Measurements from ENCODE around the gene ALCAM. TPM values are rescaled to one million over a fixed set of nuclear protein-coding genes. Genes with fewer than 3 reads are reported as not detected.

ALCAM gene
- total RNA-seq, 2 experiments from 2014 or later: 1.6 to 1.9 TPM

DNA sequence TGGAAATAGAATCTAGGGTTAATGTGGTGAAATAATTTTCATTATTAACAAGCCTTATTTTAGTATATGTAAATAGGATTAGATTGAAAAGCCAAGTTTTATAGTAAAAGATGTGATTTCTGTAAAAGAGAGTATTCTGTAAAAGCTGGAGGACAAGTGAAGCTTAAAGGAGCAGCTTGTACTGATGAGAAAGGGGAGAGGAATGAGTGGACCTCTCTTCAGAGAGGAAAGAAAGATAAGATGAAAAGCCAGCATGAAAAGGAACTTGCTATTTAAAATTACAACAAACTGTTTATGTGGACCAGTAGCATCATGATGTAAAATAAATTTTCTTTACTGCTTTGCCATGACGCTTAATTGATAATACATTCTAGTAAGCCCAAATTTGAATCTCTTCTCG, 18.5 kb downstream of the ALCAM start:
- POLR2A ChIA-PET: no interaction called here
- H3K36me3 ChIP-seq (ENCODE audit: insufficient read depth, low read length): no peaks in the 10 kb centered on the region
- no peaks in the 10 kb centered on the region for H3K36me3 Mint-ChIP-seq (ENCODE audit: low read depth)
- intact Hi-C loops (cut with DNase I, micrococcal nuclease): no loop called here
- no peaks in the 10 kb centered on the region for H3K4me1 ChIP-seq (ENCODE audit: insufficient read depth, low read length)
- DNase-seq: no peak
- CTCF ChIA-PET: no interaction called here
- H3K27me3 ChIP-seq (ENCODE audit: control insufficient read depth in 1 of 2, insufficient read depth in 2 of 2, low read length in 2 of 2): no peaks in the 10 kb centered on the region
- H3K27ac Mint-ChIP-seq: no peak overlapping the region
- no peaks in the 10 kb centered on the region for H3K4me1 Mint-ChIP-seq (ENCODE audit: low read depth)
- no peaks in the 10 kb centered on the region for H3K9me3 ChIP-seq (ENCODE audit: control insufficient read depth in 1 of 2, insufficient read depth in 1 of 2, low read length in 2 of 2)
- no peak overlapping the region for H3K27ac ChIP-seq (ENCODE audit: low read depth in 1 of 2, low read length in 2 of 2)
- no peak overlapping the region for H3K4me3 ChIP-seq (ENCODE audit: low read length)
- H3K27me3 Mint-ChIP-seq: peaks cover 7% of the 10 kb centered on the region
- H3K4me3 Mint-ChIP-seq: no peak overlapping the region
- H3K9me3 Mint-ChIP-seq: peaks cover 6% of the 10 kb centered on the region
- ATAC-seq (ENCODE audit: poor library complexity): no peak
- TF ChIP-seq, protein P1, sequence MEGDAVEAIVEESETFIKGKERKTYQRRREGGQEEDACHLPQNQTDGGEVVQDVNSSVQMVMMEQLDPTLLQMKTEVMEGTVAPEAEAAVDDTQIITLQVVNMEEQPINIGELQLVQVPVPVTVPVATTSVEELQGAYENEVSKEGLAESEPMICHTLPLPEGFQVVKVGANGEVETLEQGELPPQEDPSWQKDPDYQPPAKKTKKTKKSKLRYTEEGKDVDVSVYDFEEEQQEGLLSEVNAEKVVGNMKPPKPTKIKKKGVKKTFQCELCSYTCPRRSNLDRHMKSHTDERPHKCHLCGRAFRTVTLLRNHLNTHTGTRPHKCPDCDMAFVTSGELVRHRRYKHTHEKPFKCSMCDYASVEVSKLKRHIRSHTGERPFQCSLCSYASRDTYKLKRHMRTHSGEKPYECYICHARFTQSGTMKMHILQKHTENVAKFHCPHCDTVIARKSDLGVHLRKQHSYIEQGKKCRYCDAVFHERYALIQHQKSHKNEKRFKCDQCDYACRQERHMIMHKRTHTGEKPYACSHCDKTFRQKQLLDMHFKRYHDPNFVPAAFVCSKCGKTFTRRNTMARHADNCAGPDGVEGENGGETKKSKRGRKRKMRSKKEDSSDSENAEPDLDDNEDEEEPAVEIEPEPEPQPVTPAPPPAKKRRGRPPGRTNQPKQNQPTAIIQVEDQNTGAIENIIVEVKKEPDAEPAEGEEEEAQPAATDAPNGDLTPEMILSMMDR (IDR thresholded peaks at IDR 0.05): no peak

DNA sequence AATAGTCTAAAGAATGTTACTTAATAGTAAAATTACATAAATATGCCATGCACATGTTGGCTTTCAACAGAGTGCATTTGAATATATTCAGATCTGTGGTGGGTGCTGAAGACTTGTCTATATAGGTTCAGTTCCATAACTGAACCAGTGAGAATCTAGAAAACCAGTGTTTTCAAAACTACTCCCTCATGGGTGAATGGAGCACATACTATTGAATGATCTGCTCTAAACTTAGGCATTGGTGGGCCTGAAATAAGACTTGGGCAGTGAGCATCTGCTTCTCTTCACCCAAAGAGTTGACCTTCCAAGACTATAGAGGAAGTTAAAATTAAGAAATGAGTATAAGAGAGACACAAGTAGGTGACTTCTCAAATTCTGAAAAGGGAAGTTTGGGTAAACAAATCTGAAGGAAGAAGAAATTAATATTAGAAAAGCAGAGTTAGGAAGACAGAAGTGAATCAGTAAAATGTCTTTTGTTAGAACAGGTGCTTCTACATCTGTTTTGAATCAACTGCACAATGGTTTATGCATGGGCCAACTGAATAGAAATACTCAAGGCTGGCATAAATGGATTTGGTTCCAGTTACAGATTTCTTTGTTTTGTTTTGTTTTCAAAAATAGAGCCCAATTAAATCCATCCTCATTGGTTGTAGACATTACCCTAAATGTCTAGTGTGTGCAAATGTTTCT, 19.3 kb downstream of the ALCAM start:
- H3K9me3 ChIP-seq (ENCODE audit: control insufficient read depth in 1 of 2, insufficient read depth in 1 of 2, low read length in 2 of 2): no peaks in the 10 kb centered on the region
- no peaks in the 10 kb centered on the region for H3K4me1 ChIP-seq (ENCODE audit: insufficient read depth, low read length)
- H3K4me1 Mint-ChIP-seq (ENCODE audit: low read depth): no peaks in the 10 kb centered on the region
- TF ChIP-seq, protein P1 (IDR thresholded peaks at IDR 0.05): no peak
- H3K36me3 Mint-ChIP-seq (ENCODE audit: low read depth): no peaks in the 10 kb centered on the region
- ChIA-PET POLR2A (no interaction called here), CTCF (no interaction called here)
- no peak overlapping the region for H3K4me3 ChIP-seq (ENCODE audit: low read length)
- peaks cover 6% of the 10 kb centered on the region for H3K9me3 Mint-ChIP-seq
- peaks cover 7% of the 10 kb centered on the region for H3K27me3 Mint-ChIP-seq
- intact Hi-C loops (cut with DNase I, micrococcal nuclease): no loop called here
- ATAC-seq (ENCODE audit: poor library complexity): no peak
- no peak overlapping the region for H3K27ac ChIP-seq (ENCODE audit: low read depth in 1 of 2, low read length in 2 of 2)
- no peaks in the 10 kb centered on the region for H3K36me3 ChIP-seq (ENCODE audit: insufficient read depth, low read length)
- no peak overlapping the region for H3K27ac Mint-ChIP-seq
- no peak overlapping the region for H3K4me3 Mint-ChIP-seq
- no peaks in the 10 kb centered on the region for H3K27me3 ChIP-seq (ENCODE audit: control insufficient read depth in 1 of 2, insufficient read depth in 2 of 2, low read length in 2 of 2)
- DNase-seq: no peak

DNA sequence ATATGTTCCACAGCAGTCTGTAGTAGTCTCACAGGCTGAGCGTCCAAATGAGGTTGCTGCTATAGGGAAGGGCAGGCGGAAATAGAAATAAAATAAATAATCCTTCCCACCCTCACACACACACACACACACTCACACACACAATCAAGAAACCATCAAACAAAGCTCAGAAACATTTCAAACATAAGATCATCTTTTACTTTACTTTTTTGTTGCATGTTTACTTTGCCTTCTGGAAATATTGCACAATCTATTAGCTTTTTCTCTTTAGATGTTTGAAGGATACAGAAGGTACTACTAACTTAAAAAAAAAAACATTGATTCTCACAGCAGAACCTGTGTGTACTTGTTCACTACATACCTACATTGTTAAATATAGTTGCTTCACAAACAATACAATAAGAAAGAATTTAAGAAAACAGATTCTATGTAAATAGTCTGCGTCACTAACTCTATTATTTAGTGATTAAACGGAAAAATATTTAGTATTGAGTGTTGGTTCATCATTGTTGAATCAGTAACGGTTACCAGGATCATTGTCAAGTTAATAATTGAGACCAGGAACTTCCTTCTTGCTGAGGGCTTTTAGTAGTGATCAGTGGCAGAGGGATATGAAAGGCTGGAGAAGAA, 20.5 kb downstream of the ALCAM start:
- Histone ChIP-seq H3K36me3 (ENCODE audit: insufficient read depth, low read length) (no peaks in the 10 kb centered on the region), H3K27me3 (ENCODE audit: control insufficient read depth in 1 of 2, insufficient read depth in 2 of 2, low read length in 2 of 2) (no peaks in the 10 kb centered on the region), H3K4me1 (ENCODE audit: insufficient read depth, low read length) (no peaks in the 10 kb centered on the region), H3K27ac (ENCODE audit: low read depth in 1 of 2, low read length in 2 of 2) (no peak overlapping the region), H3K4me3 (ENCODE audit: low read length) (no peak overlapping the region), H3K9me3 (ENCODE audit: control insufficient read depth in 1 of 2, insufficient read depth in 1 of 2, low read length in 2 of 2) (peaks cover 0 to 8% of the 10 kb centered on the region in 2 experiments)
- no peak for DNase-seq
- peaks cover 9% of the 10 kb centered on the region for H3K9me3 Mint-ChIP-seq
- ATAC-seq (ENCODE audit: poor library complexity): no peak
- TF ChIP-seq, protein P1 (IDR thresholded peaks at IDR 0.05): no peak
- H3K36me3 Mint-ChIP-seq (ENCODE audit: low read depth): no peaks in the 10 kb centered on the region
- H3K4me1 Mint-ChIP-seq (ENCODE audit: low read depth): no peaks in the 10 kb centered on the region
- intact Hi-C loops (cut with DNase I, micrococcal nuclease): no loop called here
- peaks cover 7% of the 10 kb centered on the region for H3K27me3 Mint-ChIP-seq
- H3K27ac Mint-ChIP-seq: no peak overlapping the region
- ChIA-PET CTCF (no interaction called here), POLR2A (no interaction called here)
- no peak overlapping the region for H3K4me3 Mint-ChIP-seq
